H1 (cell line): ENCODE results near the gene ADGRL3. TPM values are rescaled to one million over a fixed set of nuclear protein-coding genes. Genes with fewer than 3 reads are reported as not detected.

ENCODE experiments used
- BCL11A ChIP-seq, 2 experiments: IDR thresholded peaks; one replicate each; pipeline ENCODE4 v1.6.1; 2011; ENCODE audit warnings: low read depth in 2 of 2, low read length in 2 of 2, mild to moderate bottlenecking in 2 of 2
- NANOG ChIP-seq: IDR thresholded peaks from 2 replicates; pipeline ENCODE4 v1.6.1; 2011; ENCODE audit warnings: low read length, low read depth, mild to moderate bottlenecking, inconsistent platforms; ENCODE audit not compliant: insufficient read depth, poor library complexity, severe bottlenecking
- SP4 ChIP-seq: IDR thresholded peaks from 2 replicates; pipeline ENCODE4 v1.6.1; 2012; ENCODE audit warnings: low read length, inconsistent platforms
- polyA plus RNA-seq, 7 experiments: library from polyadenylated mRNA; depleted of rRNA in 3 of 7; stranded (reverse) in 5 of 7; unstranded in 2 of 7; fragments of >200 nt in 5 of 7; fragments of 200-250 nt in 2 of 7; gene quantifications; 1 replicate in 5 of 7; 2 replicates in 1 of 7; 4 replicates in 1 of 7; pipeline versions ENCODE4 v1.2.1 to v1.2.3, GENCODE V29; 2011 to 2013; ENCODE audit warnings: missing spikeins in 2 of 7, mixed read lengths in 2 of 7
- total RNA-seq: library from RNA; stranded (reverse); fragmentation: NEBNext Ultra II Directional; extraction: Animal tissue kit (Norgen Biotek cat#: 25700); gene quantifications from 2 replicates; pipeline ENCODE4 v1.2.1, GENCODE V29; 2021

Gene ADGRL3
- total and polyA plus RNA-seq, 2 of the 8 experiments (the other 6 are each of a cell fraction or from before 2014, with no cell fraction given), result 6.6 to 13.0 TPM

- no peak for TF ChIP-seq SP4
- peak; percentile 36 for TF ChIP-seq NANOG
- TF ChIP-seq BCL11A (IDR thresholded peaks at IDR 0.05; ENCODE audit: low read depth in 2 of 2, low read length in 2 of 2), result no peak
Observed at GRCh38 chr4:61517144-61517543, 317.0 kb downstream of the ADGRL3 start (continued).
